OCI-LY1 (cell line): ENCODE data around the gene PLPPR4.

Source experiments
- H2AFZ ChIP-seq: fragments of 200-600 bp; sonication (generic), shearing (Covaris generic); 2 replicates; pipeline ENCODE4 v1.6.0; 2014; ENCODE audit warnings: antibody characterized with exemption, mild to moderate bottlenecking, low read length
- H3F3A ChIP-seq: fragments of 200-600 bp; sonication (generic), shearing (Covaris generic); 2 replicates; pipeline ENCODE4 v1.6.0; 2014; ENCODE audit warnings: mild to moderate bottlenecking, antibody characterized with exemption, low read length, moderate library complexity; ENCODE audit not compliant: insufficient read depth
- H3K27ac ChIP-seq: fragments of 200-600 bp; sonication (generic); 2 replicates; pipeline ENCODE4 v1.5.1; 2014; ENCODE audit warnings: low read length, mixed run types, mild to moderate bottlenecking, low read depth; ENCODE audit not compliant: poor library complexity, severe bottlenecking
- H3K27me3 ChIP-seq: fragments of 200-600 bp; sonication (generic); 2 replicates; pipeline ENCODE4 v1.6.0; 2014; ENCODE audit warnings: antibody characterized with exemption, mild to moderate bottlenecking, low read length, moderate library complexity; ENCODE audit not compliant: insufficient read depth
- H3K36me3 ChIP-seq: fragments of 200-600 bp; sonication (generic); 2 replicates; pipeline ENCODE4 v1.6.1; 2014; ENCODE audit warnings: mild to moderate bottlenecking, antibody characterized with exemption, low read length, moderate library complexity, mixed read lengths; ENCODE audit not compliant: insufficient read depth
- H3K4me1 ChIP-seq: fragments of 200-600 bp; sonication (generic); 2 replicates; pipeline ENCODE4 v1.5.1; 2014; ENCODE audit warnings: mild to moderate bottlenecking, low read length, moderate library complexity; ENCODE audit not compliant: insufficient read depth, severe bottlenecking
- H3K4me2 ChIP-seq: fragments of 200-600 bp; sonication (generic), shearing (Covaris generic); 2 replicates; pipeline ENCODE4 v1.6.1; 2014; ENCODE audit warnings: low read length
- H3K4me3 ChIP-seq: fragments of 200-600 bp; sonication (generic); 2 replicates; pipeline ENCODE4 v1.5.1; 2014; ENCODE audit warnings: low read length, low read depth, mild to moderate bottlenecking, mixed read lengths; ENCODE audit not compliant: poor library complexity, severe bottlenecking
- H3K79me2 ChIP-seq: fragments of 200-600 bp; shearing (Covaris generic); 2 replicates; pipeline ENCODE4 v1.6.1; 2016; ENCODE audit warnings: mixed run types, low read length, mixed read lengths; ENCODE audit not compliant: insufficient read depth
- H3K9ac ChIP-seq: fragments of 200-600 bp; sonication (generic), shearing (Covaris generic); 2 replicates; pipeline ENCODE4 v1.6.1; 2014; ENCODE audit warnings: mild to moderate bottlenecking, low read length, mixed read lengths
- H3K9me2 ChIP-seq: fragments of 200-600 bp; sonication (generic), shearing (Covaris generic); 2 replicates; pipeline ENCODE4 v1.6.1; 2014; ENCODE audit warnings: low read depth, mild to moderate bottlenecking, low read length, mixed read lengths
- H3K9me3 ChIP-seq: fragments of 200-600 bp; shearing (Covaris generic); 2 replicates; pipeline ENCODE4 v1.6.1; 2014; ENCODE audit warnings: low read length, mixed read lengths
- H4K20me1 ChIP-seq: fragments of 200-600 bp; sonication (generic), shearing (Covaris generic); 2 replicates; pipeline ENCODE4 v1.6.0; 2016; ENCODE audit warnings: mild to moderate bottlenecking, low read length; ENCODE audit not compliant: insufficient read depth
- EZH2 ChIP-seq: fragments of 200-600 bp; sonication (generic), shearing (Covaris generic); IDR thresholded peaks from 2 replicates; pipeline ENCODE4 v1.8.0; 2017; ENCODE audit warnings: borderline replicate concordance, mixed run types, mild to moderate bottlenecking, antibody characterized with exemption, low read length, moderate library complexity, mixed read lengths
- TF ChIP-seq, protein P1 (sequence below): fragments of 200-600 bp; sonication (generic), shearing (Covaris generic); IDR thresholded peaks from 2 replicates; pipeline ENCODE4 v1.5.1; 2017; ENCODE audit warnings: mild to moderate bottlenecking, antibody characterized with exemption, low read length, moderate library complexity, mixed read lengths

The PLPPR4 gene

DNA sequence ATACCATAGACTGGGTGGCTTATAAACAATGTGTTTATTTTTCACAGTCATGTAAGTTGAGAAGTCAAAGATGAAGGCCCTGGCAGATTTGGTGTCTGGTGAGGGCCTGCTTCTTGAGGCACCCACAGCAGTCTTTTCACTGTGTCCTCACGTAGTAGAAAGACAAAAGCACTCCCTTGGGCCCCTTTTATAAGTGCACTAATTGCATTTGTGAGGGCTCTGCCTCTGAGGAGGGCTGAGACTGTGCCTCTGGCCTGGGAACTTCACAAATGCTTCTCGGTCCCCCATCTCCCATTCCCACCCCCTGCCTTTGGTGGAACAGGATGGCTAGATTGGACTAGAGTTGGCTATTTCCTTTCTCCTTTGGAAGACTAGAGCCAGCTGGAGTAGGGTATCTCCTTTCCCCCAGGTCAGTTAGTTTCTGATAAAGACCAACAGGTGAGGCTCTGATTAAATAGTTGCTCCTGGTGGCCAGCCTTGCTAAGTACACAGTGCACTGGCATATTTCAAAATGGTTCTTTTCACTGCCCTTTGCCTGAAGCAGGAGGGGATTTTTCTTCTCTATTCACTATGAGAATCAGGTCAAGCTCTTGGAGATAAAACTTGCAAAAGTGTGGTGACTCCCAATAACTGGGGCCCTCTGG is 82.9 kb downstream of the PLPPR4 start:
- no peak overlapping the region for H2AFZ ChIP-seq

DNA sequence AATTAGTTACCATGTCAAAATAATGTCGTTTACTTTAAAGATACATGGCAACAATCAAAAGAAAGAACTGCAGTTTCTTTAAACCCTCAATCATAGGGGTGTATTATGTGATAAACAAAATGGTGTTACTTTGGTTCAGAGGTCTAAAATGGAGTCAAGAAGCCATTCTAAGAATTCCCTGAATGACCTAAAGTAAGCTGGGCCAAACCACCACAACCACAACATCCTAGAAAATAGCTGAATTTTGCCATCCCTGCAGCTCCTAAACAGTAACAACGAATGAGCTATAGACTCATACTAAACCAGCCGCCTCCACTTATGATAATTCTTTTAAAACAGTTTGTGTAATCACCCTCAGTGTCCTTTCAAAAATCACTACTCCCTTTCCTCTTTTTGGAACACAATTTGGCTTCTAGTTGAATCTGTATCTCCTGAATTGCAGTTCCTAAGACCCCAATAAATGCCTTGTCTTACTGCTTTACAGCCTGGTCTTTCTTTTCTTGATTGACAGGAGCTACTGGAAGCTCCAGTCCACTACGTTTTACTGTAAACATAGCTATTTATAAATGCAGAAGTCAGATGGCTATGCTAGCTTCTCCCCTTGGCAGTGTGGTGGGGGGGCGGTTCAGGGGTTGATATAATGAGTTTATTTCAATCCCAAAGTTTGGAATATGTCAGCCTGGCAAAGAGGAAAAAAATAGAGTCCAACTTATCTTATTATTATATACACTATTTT is 84.3 kb downstream of the PLPPR4 start:
- H4K20me1 ChIP-seq = no peaks in the 10 kb centered on the region
- H3K36me3 ChIP-seq = no peaks in the 10 kb centered on the region
- H3K9me3 ChIP-seq = no peaks in the 10 kb centered on the region
- no peak overlapping the region for H3K9ac ChIP-seq
- H2AFZ ChIP-seq = no peak overlapping the region
- H3K79me2 ChIP-seq = no peaks in the 10 kb centered on the region
- no peaks in the 10 kb centered on the region for H3K9me2 ChIP-seq
- H3K4me1 ChIP-seq = no peaks in the 10 kb centered on the region
- no peak overlapping the region for H3K4me3 ChIP-seq
- no peak overlapping the region for H3K4me2 ChIP-seq
- H3K27me3 ChIP-seq = no peaks in the 10 kb centered on the region
- no peaks in the 10 kb centered on the region for H3F3A ChIP-seq
- no peak overlapping the region for H3K27ac ChIP-seq
- TF ChIP-seq EZH2 = no peak
- TF ChIP-seq, protein P1, sequence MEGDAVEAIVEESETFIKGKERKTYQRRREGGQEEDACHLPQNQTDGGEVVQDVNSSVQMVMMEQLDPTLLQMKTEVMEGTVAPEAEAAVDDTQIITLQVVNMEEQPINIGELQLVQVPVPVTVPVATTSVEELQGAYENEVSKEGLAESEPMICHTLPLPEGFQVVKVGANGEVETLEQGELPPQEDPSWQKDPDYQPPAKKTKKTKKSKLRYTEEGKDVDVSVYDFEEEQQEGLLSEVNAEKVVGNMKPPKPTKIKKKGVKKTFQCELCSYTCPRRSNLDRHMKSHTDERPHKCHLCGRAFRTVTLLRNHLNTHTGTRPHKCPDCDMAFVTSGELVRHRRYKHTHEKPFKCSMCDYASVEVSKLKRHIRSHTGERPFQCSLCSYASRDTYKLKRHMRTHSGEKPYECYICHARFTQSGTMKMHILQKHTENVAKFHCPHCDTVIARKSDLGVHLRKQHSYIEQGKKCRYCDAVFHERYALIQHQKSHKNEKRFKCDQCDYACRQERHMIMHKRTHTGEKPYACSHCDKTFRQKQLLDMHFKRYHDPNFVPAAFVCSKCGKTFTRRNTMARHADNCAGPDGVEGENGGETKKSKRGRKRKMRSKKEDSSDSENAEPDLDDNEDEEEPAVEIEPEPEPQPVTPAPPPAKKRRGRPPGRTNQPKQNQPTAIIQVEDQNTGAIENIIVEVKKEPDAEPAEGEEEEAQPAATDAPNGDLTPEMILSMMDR = no peak

More for the DNA sequence above, 82.9 kb downstream of the PLPPR4 start:
- Histone ChIP-seq H3K4me1 (no peaks in the 10 kb centered on the region), H3K27me3 (no peaks in the 10 kb centered on the region), H3K4me3 (no peak overlapping the region), H3F3A (no peaks in the 10 kb centered on the region), H3K4me2 (no peak overlapping the region), H3K79me2 (no peaks in the 10 kb centered on the region), H3K36me3 (no peaks in the 10 kb centered on the region), H3K9me2 (no peaks in the 10 kb centered on the region), H3K9me3 (no peaks in the 10 kb centered on the region), H3K9ac (no peak overlapping the region), H3K27ac (no peak overlapping the region), H4K20me1 (no peaks in the 10 kb centered on the region)
- no peak for TF ChIP-seq EZH2
- TF ChIP-seq, protein P1 = no peak

DNA sequence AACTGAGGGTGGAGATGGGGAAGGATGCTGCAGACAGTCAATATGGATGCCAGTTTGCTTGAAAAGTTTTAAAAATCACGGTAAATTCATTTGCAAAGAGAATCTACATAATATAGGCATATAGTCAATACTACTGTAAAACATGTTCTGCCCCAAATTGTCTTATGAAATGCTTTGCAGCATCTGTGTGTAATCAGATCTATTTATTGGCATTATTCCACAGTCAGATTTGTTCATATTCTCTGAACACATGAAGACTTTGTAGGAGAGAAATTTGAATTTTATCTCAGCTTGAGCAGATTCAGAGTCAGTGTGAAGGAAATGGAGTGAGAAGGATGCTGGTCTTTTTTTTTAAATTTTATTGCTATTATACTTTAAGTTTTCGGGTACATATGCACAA is 88.5 kb downstream of the PLPPR4 start:
- Histone ChIP-seq H3K27me3 (no peaks in the 10 kb centered on the region), H3K79me2 (no peaks in the 10 kb centered on the region)

More for the DNA sequence above, 88.5 kb downstream of the PLPPR4 start:
- no peaks in the 10 kb centered on the region for H4K20me1 ChIP-seq
- no peaks in the 10 kb centered on the region for H3K4me1 ChIP-seq
- H3F3A ChIP-seq = no peaks in the 10 kb centered on the region
- H2AFZ ChIP-seq = no peak overlapping the region
- no peaks in the 10 kb centered on the region for H3K36me3 ChIP-seq
- H3K4me3 ChIP-seq = no peak overlapping the region
- no peak overlapping the region for H3K4me2 ChIP-seq
- H3K9me2 ChIP-seq = no peaks in the 10 kb centered on the region
- H3K27ac ChIP-seq = no peak overlapping the region
- no peaks in the 10 kb centered on the region for H3K9me3 ChIP-seq
- TF ChIP-seq, protein P1 = no peak
- TF ChIP-seq EZH2 = no peak
- H3K9ac ChIP-seq = no peak overlapping the region
